ENCODE measurements around the gene RTN4IP1.

Gene RTN4IP1

DNA sequence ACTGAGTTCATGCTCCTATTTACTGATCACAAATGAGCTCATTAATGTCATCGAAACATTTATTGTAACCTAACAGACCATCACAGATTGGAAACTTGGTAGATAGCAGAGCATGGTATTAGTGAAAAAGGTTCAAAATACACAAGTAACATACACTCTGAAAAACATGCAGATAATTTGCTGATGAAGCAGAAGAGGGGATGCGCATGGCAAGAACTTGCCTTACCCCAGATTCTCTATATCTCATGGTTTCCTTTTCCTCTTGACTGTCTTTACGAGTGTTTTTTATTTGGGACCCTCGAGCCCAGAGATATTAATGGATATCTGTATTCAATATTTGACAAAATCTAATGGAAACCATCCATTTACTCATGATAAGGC is 37.7 kb upstream of the RTN4IP1 start:
- DNase-seq = no peak
- Histone ChIP-seq H3K36me3 (peaks cover 18% of the 10 kb centered on the region), H3K4me3 (ENCODE audit: low read depth, low read length) (no peak overlapping the region), H3K27me3 (ENCODE audit: insufficient read depth, low read depth, severe bottlenecking) (no peaks in the 10 kb centered on the region), H3K9me3 (ENCODE audit: severe bottlenecking) (no peaks in the 10 kb centered on the region), H3K27ac (no peak overlapping the region)
- TF ChIP-seq, protein P1, sequence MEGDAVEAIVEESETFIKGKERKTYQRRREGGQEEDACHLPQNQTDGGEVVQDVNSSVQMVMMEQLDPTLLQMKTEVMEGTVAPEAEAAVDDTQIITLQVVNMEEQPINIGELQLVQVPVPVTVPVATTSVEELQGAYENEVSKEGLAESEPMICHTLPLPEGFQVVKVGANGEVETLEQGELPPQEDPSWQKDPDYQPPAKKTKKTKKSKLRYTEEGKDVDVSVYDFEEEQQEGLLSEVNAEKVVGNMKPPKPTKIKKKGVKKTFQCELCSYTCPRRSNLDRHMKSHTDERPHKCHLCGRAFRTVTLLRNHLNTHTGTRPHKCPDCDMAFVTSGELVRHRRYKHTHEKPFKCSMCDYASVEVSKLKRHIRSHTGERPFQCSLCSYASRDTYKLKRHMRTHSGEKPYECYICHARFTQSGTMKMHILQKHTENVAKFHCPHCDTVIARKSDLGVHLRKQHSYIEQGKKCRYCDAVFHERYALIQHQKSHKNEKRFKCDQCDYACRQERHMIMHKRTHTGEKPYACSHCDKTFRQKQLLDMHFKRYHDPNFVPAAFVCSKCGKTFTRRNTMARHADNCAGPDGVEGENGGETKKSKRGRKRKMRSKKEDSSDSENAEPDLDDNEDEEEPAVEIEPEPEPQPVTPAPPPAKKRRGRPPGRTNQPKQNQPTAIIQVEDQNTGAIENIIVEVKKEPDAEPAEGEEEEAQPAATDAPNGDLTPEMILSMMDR (IDR thresholded peaks at IDR 0.05; ENCODE audit: low read depth, low read length) = no peak

DNA sequence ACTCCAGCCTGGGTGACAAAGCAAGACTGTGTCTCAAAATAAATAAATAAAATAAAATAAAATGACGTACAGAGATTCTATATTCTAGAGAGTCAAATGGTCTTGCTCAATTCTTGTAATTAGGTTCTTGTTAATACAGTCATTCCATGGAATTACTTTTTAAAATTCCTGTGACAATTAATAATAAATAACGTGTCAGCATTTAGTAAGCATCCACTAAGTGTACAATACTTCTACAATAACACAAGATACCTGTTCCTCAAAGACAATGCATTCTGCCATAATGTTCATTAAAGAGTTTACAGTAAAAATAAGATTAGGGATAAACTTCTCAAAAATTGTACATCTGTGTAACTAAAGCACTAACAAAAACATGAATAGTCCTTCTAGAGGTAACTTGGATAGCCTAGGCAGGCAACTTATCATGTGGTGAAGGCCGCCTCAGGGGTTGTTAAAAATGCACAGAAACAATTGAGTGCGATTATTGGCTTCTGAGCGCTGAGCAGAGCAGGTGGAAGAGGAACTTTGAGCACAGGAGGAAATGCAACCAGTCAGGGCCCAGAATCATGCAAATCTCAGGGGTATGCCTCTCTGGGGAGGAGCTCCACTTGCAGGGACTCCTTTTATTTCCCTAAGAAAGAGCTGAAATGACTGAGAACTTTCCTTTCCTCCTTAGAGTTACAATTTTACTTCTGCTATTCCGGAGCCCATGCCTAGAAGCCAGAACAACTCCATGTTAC is 37.2 kb upstream of the RTN4IP1 start:
- H3K27ac ChIP-seq = no peak overlapping the region
- peaks cover 18% of the 10 kb centered on the region for H3K36me3 ChIP-seq
- no peaks in the 10 kb centered on the region for H3K9me3 ChIP-seq (ENCODE audit: severe bottlenecking)
- H3K4me3 ChIP-seq (ENCODE audit: low read depth, low read length) = no peak overlapping the region
- TF ChIP-seq, protein P1 (IDR thresholded peaks at IDR 0.05; ENCODE audit: low read depth, low read length) = no peak
- no peak for DNase-seq
- H3K27me3 ChIP-seq (ENCODE audit: insufficient read depth, low read depth, severe bottlenecking) = no peaks in the 10 kb centered on the region

DNA sequence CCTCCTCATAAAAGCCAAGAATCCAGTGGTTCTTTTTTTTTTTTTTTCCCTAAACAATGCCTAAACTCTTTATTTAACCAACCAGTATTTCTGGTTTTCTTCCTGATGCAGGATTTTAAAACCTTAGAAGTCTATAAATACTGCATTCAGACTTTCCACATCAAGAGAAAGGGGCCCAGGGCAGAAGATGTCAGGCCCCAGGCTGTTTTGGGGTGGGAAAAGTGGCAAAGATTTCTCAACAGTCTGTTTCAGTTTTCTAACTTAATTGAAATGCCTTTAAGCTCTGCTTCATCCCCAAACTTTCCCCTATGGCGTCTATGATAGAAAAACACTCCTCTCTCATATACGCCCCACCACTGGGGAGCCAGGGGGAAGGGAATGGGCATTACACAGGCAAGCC is 33.2 kb upstream of the RTN4IP1 start:
- no peaks in the 10 kb centered on the region for H3K27me3 ChIP-seq (ENCODE audit: insufficient read depth, low read depth, severe bottlenecking)
- no peak overlapping the region for H3K4me3 ChIP-seq (ENCODE audit: low read depth, low read length)
- TF ChIP-seq, protein P1 (IDR thresholded peaks at IDR 0.05; ENCODE audit: low read depth, low read length) = no peak
- H3K9me3 ChIP-seq (ENCODE audit: severe bottlenecking) = no peaks in the 10 kb centered on the region
- no peak overlapping the region for H3K27ac ChIP-seq
- DNase-seq = no peak
- peaks cover 30% of the 10 kb centered on the region for H3K36me3 ChIP-seq

DNA sequence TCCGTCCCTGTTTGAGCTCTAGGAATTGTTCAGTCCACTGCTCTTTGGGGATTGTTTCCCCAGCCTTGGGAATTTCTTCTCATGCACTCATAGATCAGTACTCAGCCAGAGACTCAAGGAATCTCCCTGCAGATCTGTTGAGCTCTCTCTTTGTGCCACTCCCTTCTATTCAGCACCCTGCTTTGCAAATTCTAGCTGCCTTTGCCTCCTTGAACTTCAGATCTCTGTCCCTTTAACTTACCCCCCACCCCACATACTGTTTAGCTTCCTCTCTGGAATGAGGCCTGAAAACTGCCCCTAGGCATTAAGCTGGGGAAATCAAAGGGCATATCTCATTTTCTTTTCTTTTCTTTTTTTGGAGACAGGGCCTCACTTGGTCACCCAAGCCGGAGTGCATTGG is 30.6 kb upstream of the RTN4IP1 start:
- H3K27ac ChIP-seq = no peak overlapping the region
- no peaks in the 10 kb centered on the region for H3K9me3 ChIP-seq (ENCODE audit: severe bottlenecking)
- TF ChIP-seq, protein P1 (IDR thresholded peaks at IDR 0.05; ENCODE audit: low read depth, low read length) = no peak
- H3K36me3 ChIP-seq = peaks cover 38% of the 10 kb centered on the region
- DNase-seq = no peak
- no peak overlapping the region for H3K4me3 ChIP-seq (ENCODE audit: low read depth, low read length)
- no peaks in the 10 kb centered on the region for H3K27me3 ChIP-seq (ENCODE audit: insufficient read depth, low read depth, severe bottlenecking)

DNA sequence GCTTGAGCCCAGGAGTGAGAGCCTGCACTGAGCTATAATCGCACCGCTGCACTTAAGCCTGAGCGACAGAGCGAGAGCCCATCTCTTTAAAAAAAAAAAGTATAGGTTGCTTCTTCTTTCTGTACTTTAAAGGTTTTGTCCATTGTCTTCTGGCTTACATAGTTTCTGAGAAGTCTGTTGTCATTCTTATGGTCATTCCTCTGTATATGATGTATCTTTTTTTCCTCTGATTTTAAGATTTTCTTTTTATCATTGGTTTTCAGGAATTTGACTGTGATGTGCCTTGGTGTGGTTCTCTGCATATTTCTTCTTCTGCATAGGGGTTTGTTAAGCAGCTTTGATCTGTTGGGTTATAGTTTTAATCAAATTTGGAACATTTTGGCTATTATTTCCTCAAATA is 29.2 kb upstream of the RTN4IP1 start:
- Histone ChIP-seq H3K27ac (no peak overlapping the region), H3K4me3 (ENCODE audit: low read depth, low read length) (no peak overlapping the region), H3K27me3 (ENCODE audit: insufficient read depth, low read depth, severe bottlenecking) (no peaks in the 10 kb centered on the region), H3K9me3 (ENCODE audit: severe bottlenecking) (no peaks in the 10 kb centered on the region), H3K36me3 (peaks cover 34% of the 10 kb centered on the region)
- TF ChIP-seq, protein P1 (IDR thresholded peaks at IDR 0.05; ENCODE audit: low read depth, low read length) = no peak
- no peak for DNase-seq
